Activated CD4-positive, alpha-beta T cell treated with anti-CD3 and anti-CD28 coated beads, Interleukin-2, amount 50 U/mL, for 4 hours (primary cell): ENCODE results near the gene SLC22A14.
"Not testable (repeated sequence)": the region's sequence is repeated elsewhere in the genome, so short reads cannot be mapped to it uniquely, and the experiment has no call there.

Source experiments
- DNase-seq, 2 experiments: peaks; one replicate each; pipeline ENCODE4 v3.0.0-alpha.2; 2020

The SLC22A14 gene

GRCh38 chr3:38274864-38275649 lies 7.0 kb upstream of the SLC22A14 start:
- DNase-seq, result no peak

DNA sequence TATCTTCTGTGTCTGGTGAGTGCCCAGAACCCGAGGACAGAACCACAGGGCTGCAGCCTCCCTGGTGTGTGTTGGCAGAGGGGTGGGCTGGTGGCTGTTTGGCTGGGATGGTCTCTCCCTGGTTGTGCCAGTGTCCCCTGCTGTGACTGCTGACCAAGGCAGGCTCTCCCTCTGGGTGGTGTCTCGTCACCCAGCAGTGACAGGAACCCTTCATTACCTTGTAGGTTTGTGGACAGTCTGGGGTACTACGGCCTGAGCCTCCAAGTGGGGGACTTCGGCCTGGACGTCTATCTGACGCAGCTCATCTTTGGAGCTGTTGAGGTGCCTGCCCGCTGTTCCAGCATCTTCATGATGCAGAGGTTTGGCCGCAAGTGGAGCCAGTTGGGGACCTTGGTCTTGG lies 6.4 kb upstream of the SLC22A14 start:
- no peak for DNase-seq

- no peak for DNase-seq
These were observed 5.8 kb upstream of the SLC22A14 start for GRCh38 chr3:38276081-38276916.

- no peak for DNase-seq
These were observed 5.0 kb upstream of the SLC22A14 start for GRCh38 chr3:38276917-38277630.

DNA sequence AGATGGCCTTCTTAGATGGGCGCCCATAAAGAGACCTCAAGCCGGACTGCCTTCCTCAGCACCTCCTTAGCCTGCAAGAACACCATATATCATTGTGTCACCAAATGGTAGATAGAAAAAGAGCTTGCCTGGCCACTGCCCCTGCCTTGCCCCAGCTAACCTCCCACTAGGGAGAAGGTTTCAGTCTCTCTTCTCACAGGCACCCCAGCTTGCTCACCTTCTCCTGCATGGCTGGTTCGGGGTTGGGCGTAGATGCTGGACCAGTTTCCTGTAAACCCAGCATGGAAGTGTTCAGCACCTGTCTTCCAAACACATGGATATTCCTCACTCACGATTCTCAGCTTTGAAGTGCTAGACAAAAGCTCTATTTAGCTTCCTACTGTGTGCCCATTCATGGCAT lies 3.3 kb upstream of the SLC22A14 start:
- no peak for DNase-seq

DNA sequence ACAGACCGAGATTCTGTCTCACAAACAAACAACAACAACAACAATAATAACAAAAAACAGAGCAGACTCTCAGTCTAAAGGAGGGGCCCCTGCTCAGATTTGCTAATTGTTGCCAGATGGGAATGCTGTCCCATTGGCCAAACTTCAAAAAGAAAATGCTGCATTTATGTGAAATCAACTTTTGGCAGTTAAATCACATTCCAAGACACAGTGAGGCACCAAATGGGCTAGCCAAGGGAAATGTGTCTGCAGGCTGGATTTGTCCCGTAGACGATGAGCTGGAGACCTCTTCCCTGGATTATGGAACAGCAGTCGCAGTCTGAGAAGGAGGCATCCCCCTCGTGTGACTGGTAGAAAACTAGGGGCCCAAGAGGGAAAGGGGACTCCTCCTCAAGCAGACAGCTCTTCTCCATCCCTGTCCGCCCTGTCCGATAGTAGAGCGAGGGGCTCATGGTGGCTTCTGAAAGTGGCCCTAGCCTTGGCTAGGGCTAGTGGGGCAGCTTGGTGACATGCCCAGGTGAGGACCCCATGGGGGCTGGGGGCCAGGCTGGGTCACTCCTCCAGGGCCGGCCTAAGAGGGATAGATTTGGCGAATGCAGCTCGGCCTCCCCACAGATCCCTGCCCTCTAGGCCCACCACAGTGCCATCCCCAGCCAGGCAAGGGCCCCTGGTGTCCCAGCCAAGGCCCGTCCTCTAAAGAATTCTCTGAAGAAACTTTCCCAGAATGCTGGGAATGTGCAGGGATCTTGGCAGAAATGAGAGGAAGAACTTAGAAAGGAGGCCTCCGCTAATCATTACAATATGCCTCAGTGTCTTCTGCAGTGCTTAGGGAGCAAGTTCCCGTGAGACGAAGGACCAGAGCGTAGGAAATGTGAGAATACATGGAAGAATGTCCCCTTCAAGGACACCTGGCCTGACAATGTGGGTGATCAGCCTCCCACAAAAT lies 2.0 kb downstream of the SLC22A14 start:
- DNase-seq, result no peak

GRCh38 chr3:38284756-38285150 lies 2.7 kb downstream of the SLC22A14 start:
- no peak for DNase-seq

GRCh38 chr3:38289286-38290217 lies 7.5 kb downstream of the SLC22A14 start:
- not testable (repeated sequence) for DNase-seq

GRCh38 chr3:38297053-38297452 lies 15.0 kb downstream of the SLC22A14 start:
- not testable (repeated sequence) for DNase-seq

- no peak for DNase-seq
These were observed 15.4 kb downstream of the SLC22A14 start for GRCh38 chr3:38297537-38297936.

GRCh38 chr3:38297947-38298711 lies 16.0 kb downstream of the SLC22A14 start:
- no peak for DNase-seq

GRCh38 chr3:38306941-38307340 lies 24.8 kb downstream of the SLC22A14 start:
- DNase-seq, result no peak

DNA sequence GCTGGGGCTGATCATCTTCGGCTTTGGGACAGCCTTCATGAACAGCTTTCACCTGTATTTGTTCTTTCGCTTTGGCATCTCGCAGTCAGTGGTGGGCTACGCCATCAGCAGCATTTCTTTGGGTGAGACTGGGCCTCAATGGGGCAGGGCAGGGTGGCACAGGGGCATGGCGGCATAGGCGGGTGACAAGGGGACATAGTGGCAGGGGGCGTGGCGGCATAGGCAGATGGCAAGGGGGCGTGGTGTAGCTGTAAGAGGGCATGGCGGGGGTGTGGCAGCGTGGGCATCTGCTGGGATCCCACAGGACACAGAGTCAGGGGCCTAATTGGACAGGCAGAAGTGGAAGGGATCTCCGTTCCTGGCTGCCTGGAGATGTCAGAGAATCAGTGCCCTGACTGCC lies 25.5 kb downstream of the SLC22A14 start:
- no peak for DNase-seq

DNA sequence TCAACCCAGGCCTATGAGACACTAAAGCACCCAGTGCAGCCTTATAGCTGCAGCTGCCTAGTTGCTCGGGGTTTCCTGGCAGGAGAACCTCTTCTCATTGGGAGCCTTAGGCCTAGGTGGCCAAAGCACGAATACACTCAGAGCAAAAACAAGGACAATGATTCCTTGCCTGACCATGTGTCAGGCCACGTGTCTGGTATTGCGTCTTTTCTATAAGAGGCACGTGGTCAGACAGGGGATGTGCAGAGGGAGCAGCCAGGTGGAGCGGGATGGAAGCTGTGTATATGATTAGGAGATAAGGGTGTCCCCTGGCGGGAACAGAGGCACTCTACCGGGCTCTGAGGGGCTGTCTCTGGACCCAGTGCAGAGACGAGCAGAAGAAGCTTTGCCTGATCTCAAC lies 26.4 kb downstream of the SLC22A14 start:
- DNase-seq, result no peak

DNA sequence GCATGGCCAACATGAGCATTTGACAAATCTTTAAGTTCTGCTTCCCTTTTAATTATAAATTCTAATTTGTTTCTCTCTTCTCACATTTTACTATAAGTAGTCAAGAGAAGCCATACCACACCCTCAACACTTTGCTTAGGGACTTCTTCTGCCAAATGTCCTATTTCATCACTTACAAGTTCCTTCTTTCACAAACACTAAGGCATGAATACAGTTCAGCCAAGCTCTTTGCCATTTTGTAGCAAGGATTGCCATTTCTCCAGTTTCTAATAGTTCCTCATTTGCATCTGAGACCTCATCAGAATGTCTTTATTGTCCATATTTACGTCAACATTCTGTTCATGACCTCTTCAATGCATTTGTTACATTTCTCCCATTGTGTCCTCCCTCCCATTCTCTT lies 29.4 kb downstream of the SLC22A14 start:
- no peak for DNase-seq

DNA sequence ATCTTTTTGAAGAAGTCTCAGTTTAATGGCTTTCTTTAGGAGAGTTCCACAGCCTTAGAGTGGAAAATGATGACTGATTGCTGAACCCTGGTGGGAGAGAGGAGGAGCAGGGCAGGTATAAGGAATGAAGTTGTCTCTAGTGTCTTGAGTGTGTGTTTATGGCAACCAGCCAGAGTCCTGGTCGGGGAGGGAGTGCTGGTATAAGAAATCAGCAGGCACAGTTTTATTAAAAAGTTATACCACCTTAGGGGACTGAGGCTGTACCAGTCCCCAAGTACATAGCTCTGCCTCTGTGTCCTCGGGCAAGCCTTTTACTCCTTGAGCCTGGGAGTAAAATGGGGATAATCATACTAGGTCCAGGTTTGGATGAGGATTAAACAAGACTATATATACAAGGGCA lies 29.8 kb downstream of the SLC22A14 start:
- DNase-seq, result no peak

GRCh38 chr3:38312356-38312755 lies 30.3 kb downstream of the SLC22A14 start:
- DNase-seq, result no peak

GRCh38 chr3:38313263-38313662 lies 31.2 kb downstream of the SLC22A14 start:
- DNase-seq, result no peak

GRCh38 chr3:38313695-38314094 lies 31.6 kb downstream of the SLC22A14 start:
- no peak for DNase-seq

DNA sequence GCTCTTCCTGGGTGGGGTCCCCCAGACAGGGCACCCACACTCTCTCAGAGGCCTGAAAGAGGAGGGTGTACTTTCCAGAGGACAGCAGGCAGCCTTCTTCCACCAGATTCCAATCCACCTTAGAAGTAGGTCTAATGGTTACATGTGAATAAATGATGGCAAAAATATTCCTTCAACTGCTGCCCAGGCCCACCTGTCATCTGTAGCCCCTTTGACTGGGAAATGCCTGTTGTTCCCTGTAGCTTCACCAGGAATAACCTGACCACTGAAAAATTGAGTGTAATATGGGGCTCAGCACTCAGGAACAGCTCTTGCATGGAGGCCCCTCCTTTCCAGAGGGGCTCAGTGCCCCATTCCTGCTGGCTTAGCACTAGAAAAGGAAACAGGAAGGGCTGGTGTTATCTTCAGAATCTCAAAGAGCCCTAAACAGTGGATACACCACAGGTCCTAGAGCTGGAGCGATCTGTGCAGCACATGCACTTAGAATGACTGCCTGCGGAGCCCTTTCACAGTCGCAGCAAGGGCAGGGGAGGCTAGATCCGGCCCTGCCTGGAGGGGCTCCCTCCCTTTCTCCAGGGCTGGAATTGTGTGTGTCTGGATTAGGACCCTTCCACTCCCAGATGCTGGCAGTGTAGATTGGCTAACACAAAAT lies 32.1 kb downstream of the SLC22A14 start:
- DNase-seq, result no peak
